Transverse colon (tissue), 4 donors: ENCODE results near the gene RAPGEF2. TPM values are rescaled to one million over a fixed set of nuclear protein-coding genes. Genes with fewer than 3 reads are reported as not detected.

Experiments
- DNase-seq: peaks from one replicate; pipeline ENCODE4 v3.0.0-alpha.2; 2019
- H3K27ac ChIP-seq, 4 donors: fragments of 200-600 bp; sonication (generic); 2 replicates each; pipeline ENCODE4 v1.5.1; 2016 to 2018; ENCODE audit warnings: inconsistent platforms in 4 of 4
- H3K27me3 ChIP-seq: fragments of 200-600 bp; sonication (generic); 2 replicates; pipeline ENCODE4 v1.5.1; 2017; ENCODE audit warnings: inconsistent platforms
- H3K36me3 ChIP-seq, 4 donors: fragments of 200-600 bp; sonication (generic); 2 replicates each; pipeline ENCODE4 v1.5.1; 2017 to 2019; ENCODE audit warnings: inconsistent platforms in 4 of 4
- H3K4me1 ChIP-seq, 4 donors: fragments of 200-600 bp; sonication (generic); 2 replicates each; pipeline ENCODE4 v1.5.1; 2017 to 2020; ENCODE audit warnings: inconsistent platforms in 4 of 4
- H3K4me3 ChIP-seq, 4 donors: fragments of 200-600 bp; sonication (generic); 1 replicate in 1 of 4; 2 replicates in 3 of 4; pipeline versions ENCODE4 v1.5.1 to v1.6.1; 2017 to 2019; ENCODE audit warnings: inconsistent platforms in 4 of 4
- H3K9me3 ChIP-seq, 2 donors: fragments of 200-600 bp; sonication (generic); 2 replicates each; pipeline ENCODE4 v1.5.1; 2017 to 2019; ENCODE audit warnings: inconsistent platforms in 2 of 2
- CTCF ChIP-seq, 5 experiments: fragments of 200-600 bp in 3 of 5; fragments of 450-650 bp in 2 of 5; sonication (generic) in 3 of 5; IDR thresholded peaks; 1 replicate in 2 of 5; 2 replicates in 3 of 5; pipeline ENCODE4 v1.5.1; 2016 to 2017; ENCODE audit warnings: antibody characterized with exemption in 5 of 5, inconsistent platforms in 3 of 5, mild to moderate bottlenecking in 2 of 5, moderate library complexity in 1 of 5
- EP300 ChIP-seq: sonication (generic); formaldehyde crosslinking; IDR thresholded peaks from one replicate; pipeline ENCODE4 v1.6.1; 2017; ENCODE audit warnings: antibody characterized with exemption, low read depth
- POLR2A ChIP-seq: fragments of 450-650 bp; IDR thresholded peaks from one replicate; pipeline ENCODE4 v1.6.1; 2016; ENCODE audit warnings: antibody characterized with exemption, mild to moderate bottlenecking, moderate library complexity
- POLR2AphosphoS5 ChIP-seq, 3 donors: sonication (generic); formaldehyde crosslinking; IDR thresholded peaks; one replicate each; pipeline ENCODE4 v1.6.1; 2016; ENCODE audit warnings: antibody characterized with exemption in 3 of 3
- WGBS, 2 donors: methylation state at CpG; one replicate each; pipeline ENCODE4 v1.1.5; 2018; ENCODE audit warnings: low coverage in 1 of 2; 5-methylcytosine and 5-hydroxymethylcytosine counted together
- in situ Hi-C, 4 donors: fragments of 200-750 bp; cut with MboI; loops; one replicate each; pipeline versions ENCODE4 v1.15.0 to v1.15.1; 2017; ENCODE audit warnings: low sequenced_read_pairs in 3 of 4, low pct_ligation_motif_present in 1 of 4, low pct_unique_long_range_greater_than_20kb in 1 of 4
- intact Hi-C: fragments of 100-400 bp; cut with DNase I; formaldehyde crosslinking; loops from one replicate; pipeline ENCODE4 v1.15.1; 2023; ENCODE audit warnings: low total_unique reads
- total RNA-seq, 4 donors: library from RNA; depleted of rRNA; stranded (reverse); fragments of >200 nt; gene quantifications; one replicate each; pipeline ENCODE4 v1.1.0, GENCODE V29; 2016

The RAPGEF2 gene
- total RNA-seq, 4 donors from 2014 or later = 23.3 to 64.8 (median 49.6) TPM

GRCh38 chr4:159291176-159291575, 188.3 kb downstream of the RAPGEF2 start:
- Histone ChIP-seq H3K27me3 (no peaks in the 10 kb centered on the region), H3K4me1 (peaks cover 0 to under 1% (median 0%) of the 10 kb centered on the region in 4 donors), H3K4me3 (no peak overlapping the region), H3K9me3 (no peaks in the 10 kb centered on the region), H3K36me3 (no peaks in the 10 kb centered on the region), H3K27ac (no peak overlapping the region)
- DNase-seq = no peak
- WGBS, 2 donors = 88% methylated on average over 3 of the region's 3 CpGs; no CpG with 5 or more reads in 1 of the 2 donors
- no peak for TF ChIP-seq POLR2AphosphoS5 (IDR thresholded peaks at IDR 0.05)
- no peak for TF ChIP-seq EP300
- intact Hi-C loops (no loop called here), in situ Hi-C loops (no loop called here)

- in situ Hi-C loops = no loop called here
- H3K36me3 ChIP-seq = no peaks in the 10 kb centered on the region
- no peaks in the 10 kb centered on the region for H3K27me3 ChIP-seq
- 93 to 96% methylated on average over 4 of the region's 4 CpGs for WGBS, 2 donors
- no peak for DNase-seq
- intact Hi-C loops = no loop called here
- TF ChIP-seq CTCF (IDR thresholded peaks at IDR 0.05) = no peak
- TF ChIP-seq POLR2A = no peak
- no peak for TF ChIP-seq EP300
- no peak for TF ChIP-seq POLR2AphosphoS5 (IDR thresholded peaks at IDR 0.05)
- H3K27ac ChIP-seq = no peak overlapping the region
- peaks cover 0 to 6% (median 0%) of the 10 kb centered on the region in 4 donors for H3K4me1 ChIP-seq
- H3K9me3 ChIP-seq = no peaks in the 10 kb centered on the region
- H3K4me3 ChIP-seq = no peak overlapping the region
Observed at GRCh38 chr4:159292137-159292896, 189.4 kb downstream of the RAPGEF2 start.

- no peak for TF ChIP-seq POLR2AphosphoS5 (IDR thresholded peaks at IDR 0.05)
- Histone ChIP-seq H3K36me3 (no peaks in the 10 kb centered on the region), H3K4me1 (peaks cover 0 to 6% (median 2%) of the 10 kb centered on the region in 4 donors), H3K4me3 (no peak overlapping the region), H3K27me3 (no peaks in the 10 kb centered on the region), H3K9me3 (no peaks in the 10 kb centered on the region), H3K27ac (no peak overlapping the region)
- in situ Hi-C loops (no loop called here), intact Hi-C loops (no loop called here)
- DNase-seq = no peak
- WGBS, 2 donors = 97 to 100% methylated on average over 9 of the region's 9 CpGs
Observed at GRCh38 chr4:159293811-159294515, 191.1 kb downstream of the RAPGEF2 start.

- intact Hi-C loops (no loop called here), in situ Hi-C loops (no loop called here)
- no peak for DNase-seq
- Histone ChIP-seq H3K27ac (no peak overlapping the region), H3K9me3 (no peaks in the 10 kb centered on the region), H3K4me1 (peaks cover 0 to 6% (median 2%) of the 10 kb centered on the region in 4 donors), H3K27me3 (no peaks in the 10 kb centered on the region), H3K36me3 (no peaks in the 10 kb centered on the region), H3K4me3 (no peak overlapping the region)
- TF ChIP-seq POLR2AphosphoS5 (IDR thresholded peaks at IDR 0.05) = no peak
- TF ChIP-seq CTCF (IDR thresholded peaks at IDR 0.05) = no peak
Observed at GRCh38 chr4:159296061-159296460, 193.2 kb downstream of the RAPGEF2 start.

- H3K36me3 ChIP-seq = no peaks in the 10 kb centered on the region
- H3K9me3 ChIP-seq = no peaks in the 10 kb centered on the region
- H3K27me3 ChIP-seq = no peaks in the 10 kb centered on the region
- DNase-seq = no peak
- intact Hi-C loops (no loop called here), in situ Hi-C loops (no loop called here)
- H3K4me1 ChIP-seq = peaks cover 0 to 6% (median 2%) of the 10 kb centered on the region in 4 donors
- WGBS, 2 donors = 66 to 77% methylated on average over 3 to 4 of the region's 4 CpGs
- H3K4me3 ChIP-seq = no peak overlapping the region
- TF ChIP-seq CTCF (IDR thresholded peaks at IDR 0.05) (no peak), POLR2A (no peak), EP300 (no peak), POLR2AphosphoS5 (IDR thresholded peaks at IDR 0.05) (no peak)
- H3K27ac ChIP-seq = no peak overlapping the region
Observed at GRCh38 chr4:159297091-159297490, 194.2 kb downstream of the RAPGEF2 start.
